ENCODE results near the gene CDH4.

Gene CDH4

GRCh38 chr20:61640131-61640870 is 388.2 kb downstream of the CDH4 start:
- no peaks in the 10 kb centered on the region for H3K36me3 ChIP-seq (ENCODE audit: control insufficient read depth in 1 of 2, insufficient read depth in 2 of 2, low read length in 2 of 2)
- H3K4me1 ChIP-seq (ENCODE audit: control insufficient read depth in 1 of 2, insufficient read depth in 2 of 2, low read length in 2 of 2): no peaks in the 10 kb centered on the region
- peaks cover 0 to 6% of the 10 kb centered on the region in 2 donors for H3K9me3 ChIP-seq (ENCODE audit: control insufficient read depth in 1 of 2, low read length in 2 of 2)
- no peaks in the 10 kb centered on the region for H3K27me3 ChIP-seq (ENCODE audit: low read depth, low read length)
- no peak overlapping the region for H3K27ac ChIP-seq (ENCODE audit: low read length)
- no peak overlapping the region for H3K4me3 ChIP-seq (ENCODE audit: low read depth in 1 of 2, low read length in 2 of 2)

- Histone ChIP-seq H3K27ac (ENCODE audit: low read length) (no peak overlapping the region), H3K27me3 (ENCODE audit: low read depth, low read length) (no peaks in the 10 kb centered on the region), H3K4me1 (ENCODE audit: control insufficient read depth in 1 of 2, insufficient read depth in 2 of 2, low read length in 2 of 2) (no peaks in the 10 kb centered on the region), H3K36me3 (ENCODE audit: control insufficient read depth in 1 of 2, insufficient read depth in 2 of 2, low read length in 2 of 2) (no peaks in the 10 kb centered on the region), H3K9me3 (ENCODE audit: control insufficient read depth in 1 of 2, low read length in 2 of 2) (peaks cover 0 to 6% of the 10 kb centered on the region in 2 donors), H3K4me3 (ENCODE audit: low read depth in 1 of 2, low read length in 2 of 2) (no peak overlapping the region)
Measured at GRCh38 chr20:61640871-61641245, 388.8 kb downstream of the CDH4 start.

- Histone ChIP-seq H3K27ac (ENCODE audit: low read length) (no peak overlapping the region), H3K9me3 (ENCODE audit: control insufficient read depth in 1 of 2, low read length in 2 of 2) (peaks cover 0 to 6% of the 10 kb centered on the region in 2 donors), H3K27me3 (ENCODE audit: low read depth, low read length) (peaks cover 2% of the 10 kb centered on the region), H3K4me1 (ENCODE audit: control insufficient read depth in 1 of 2, insufficient read depth in 2 of 2, low read length in 2 of 2) (no peaks in the 10 kb centered on the region), H3K4me3 (ENCODE audit: low read depth in 1 of 2, low read length in 2 of 2) (no peak overlapping the region), H3K36me3 (ENCODE audit: control insufficient read depth in 1 of 2, insufficient read depth in 2 of 2, low read length in 2 of 2) (no peaks in the 10 kb centered on the region)
Measured at GRCh38 chr20:61643656-61644377, 391.8 kb downstream of the CDH4 start.

GRCh38 chr20:61644378-61645076 is 392.5 kb downstream of the CDH4 start:
- peaks cover 0 to 6% of the 10 kb centered on the region in 2 donors for H3K9me3 ChIP-seq (ENCODE audit: control insufficient read depth in 1 of 2, low read length in 2 of 2)
- peaks cover 2% of the 10 kb centered on the region for H3K27me3 ChIP-seq (ENCODE audit: low read depth, low read length)
- H3K4me3 ChIP-seq (ENCODE audit: low read depth in 1 of 2, low read length in 2 of 2): no peak overlapping the region
- no peaks in the 10 kb centered on the region for H3K36me3 ChIP-seq (ENCODE audit: control insufficient read depth in 1 of 2, insufficient read depth in 2 of 2, low read length in 2 of 2)
- no peaks in the 10 kb centered on the region for H3K4me1 ChIP-seq (ENCODE audit: control insufficient read depth in 1 of 2, insufficient read depth in 2 of 2, low read length in 2 of 2)
- no peak overlapping the region for H3K27ac ChIP-seq (ENCODE audit: low read length)

GRCh38 chr20:61645732-61646131 is 393.7 kb downstream of the CDH4 start:
- no peak overlapping the region for H3K27ac ChIP-seq (ENCODE audit: low read length)
- no peaks in the 10 kb centered on the region for H3K36me3 ChIP-seq (ENCODE audit: control insufficient read depth in 1 of 2, insufficient read depth in 2 of 2, low read length in 2 of 2)

GRCh38 chr20:61646453-61646852 is 394.4 kb downstream of the CDH4 start:
- H3K36me3 ChIP-seq (ENCODE audit: control insufficient read depth in 1 of 2, insufficient read depth in 2 of 2, low read length in 2 of 2): no peaks in the 10 kb centered on the region
- H3K27ac ChIP-seq (ENCODE audit: low read length): no peak overlapping the region
- H3K4me1 ChIP-seq (ENCODE audit: control insufficient read depth in 1 of 2, insufficient read depth in 2 of 2, low read length in 2 of 2): no peaks in the 10 kb centered on the region
- H3K27me3 ChIP-seq (ENCODE audit: low read depth, low read length): peaks cover 2% of the 10 kb centered on the region
- no peak overlapping the region for H3K4me3 ChIP-seq (ENCODE audit: low read depth in 1 of 2, low read length in 2 of 2)
- peaks cover 0 to 6% of the 10 kb centered on the region in 2 donors for H3K9me3 ChIP-seq (ENCODE audit: control insufficient read depth in 1 of 2, low read length in 2 of 2)

More at GRCh38 chr20:61645732-61646131, 393.7 kb downstream of the CDH4 start:
- Histone ChIP-seq H3K9me3 (ENCODE audit: control insufficient read depth in 1 of 2, low read length in 2 of 2) (peaks cover 0 to 6% of the 10 kb centered on the region in 2 donors), H3K27me3 (ENCODE audit: low read depth, low read length) (peaks cover 2% of the 10 kb centered on the region), H3K4me3 (ENCODE audit: low read depth in 1 of 2, low read length in 2 of 2) (no peak overlapping the region), H3K4me1 (ENCODE audit: control insufficient read depth in 1 of 2, insufficient read depth in 2 of 2, low read length in 2 of 2) (no peaks in the 10 kb centered on the region)

- H3K27me3 ChIP-seq (ENCODE audit: low read depth, low read length): peaks cover 2% of the 10 kb centered on the region
- no peaks in the 10 kb centered on the region for H3K4me1 ChIP-seq (ENCODE audit: control insufficient read depth in 1 of 2, insufficient read depth in 2 of 2, low read length in 2 of 2)
- no peak overlapping the region for H3K4me3 ChIP-seq (ENCODE audit: low read depth in 1 of 2, low read length in 2 of 2)
- no peaks in the 10 kb centered on the region for H3K36me3 ChIP-seq (ENCODE audit: control insufficient read depth in 1 of 2, insufficient read depth in 2 of 2, low read length in 2 of 2)
- peaks cover 0 to 6% of the 10 kb centered on the region in 2 donors for H3K9me3 ChIP-seq (ENCODE audit: control insufficient read depth in 1 of 2, low read length in 2 of 2)
- no peak overlapping the region for H3K27ac ChIP-seq (ENCODE audit: low read length)
Measured at GRCh38 chr20:61646986-61647385, 394.9 kb downstream of the CDH4 start.

- no peaks in the 10 kb centered on the region for H3K4me1 ChIP-seq (ENCODE audit: control insufficient read depth in 1 of 2, insufficient read depth in 2 of 2, low read length in 2 of 2)
- peaks cover 2% of the 10 kb centered on the region for H3K27me3 ChIP-seq (ENCODE audit: low read depth, low read length)
- H3K4me3 ChIP-seq (ENCODE audit: low read depth in 1 of 2, low read length in 2 of 2): no peak overlapping the region
- no peaks in the 10 kb centered on the region for H3K36me3 ChIP-seq (ENCODE audit: control insufficient read depth in 1 of 2, insufficient read depth in 2 of 2, low read length in 2 of 2)
- H3K9me3 ChIP-seq (ENCODE audit: control insufficient read depth in 1 of 2, low read length in 2 of 2): peaks cover 0 to 4% of the 10 kb centered on the region in 2 donors
- H3K27ac ChIP-seq (ENCODE audit: low read length): no peak overlapping the region
Measured at GRCh38 chr20:61647702-61648101, 395.6 kb downstream of the CDH4 start.

- Histone ChIP-seq H3K27me3 (ENCODE audit: low read depth, low read length) (peaks cover 2% of the 10 kb centered on the region), H3K9me3 (ENCODE audit: control insufficient read depth in 1 of 2, low read length in 2 of 2) (no peaks in the 10 kb centered on the region), H3K4me3 (ENCODE audit: low read depth in 1 of 2, low read length in 2 of 2) (no peak overlapping the region), H3K27ac (ENCODE audit: low read length) (no peak overlapping the region), H3K36me3 (ENCODE audit: control insufficient read depth in 1 of 2, insufficient read depth in 2 of 2, low read length in 2 of 2) (no peaks in the 10 kb centered on the region), H3K4me1 (ENCODE audit: control insufficient read depth in 1 of 2, insufficient read depth in 2 of 2, low read length in 2 of 2) (no peaks in the 10 kb centered on the region)
Measured at GRCh38 chr20:61649105-61649859, 397.2 kb downstream of the CDH4 start.

GRCh38 chr20:61649860-61650162 is 397.8 kb downstream of the CDH4 start:
- Histone ChIP-seq H3K36me3 (ENCODE audit: control insufficient read depth in 1 of 2, insufficient read depth in 2 of 2, low read length in 2 of 2) (no peaks in the 10 kb centered on the region), H3K4me3 (ENCODE audit: low read depth in 1 of 2, low read length in 2 of 2) (no peak overlapping the region), H3K9me3 (ENCODE audit: control insufficient read depth in 1 of 2, low read length in 2 of 2) (no peaks in the 10 kb centered on the region), H3K27me3 (ENCODE audit: low read depth, low read length) (peaks cover 2% of the 10 kb centered on the region), H3K4me1 (ENCODE audit: control insufficient read depth in 1 of 2, insufficient read depth in 2 of 2, low read length in 2 of 2) (no peaks in the 10 kb centered on the region), H3K27ac (ENCODE audit: low read length) (no peak overlapping the region)
